Esophagus squamous epithelium (tissue), 4 donors: ENCODE results near the gene DPYSL5.

Experiments
- CTCF ChIP-seq, 6 experiments: fragments of 450-650 bp in 4 of 6; fragments of 200-600 bp in 2 of 6; sonication (generic) in 2 of 6; IDR thresholded peaks; one replicate each; pipeline ENCODE4 v1.5.1; 2016 to 2019; ENCODE audit warnings: antibody characterized with exemption in 6 of 6, mild to moderate bottlenecking in 4 of 6, moderate library complexity in 4 of 6
- POLR2A ChIP-seq, 4 donors: fragments of 450-650 bp; IDR thresholded peaks; one replicate each; pipeline ENCODE4 v1.6.1; 2017; ENCODE audit warnings: antibody characterized with exemption in 4 of 4, mild to moderate bottlenecking in 4 of 4, moderate library complexity in 3 of 4

DNA sequence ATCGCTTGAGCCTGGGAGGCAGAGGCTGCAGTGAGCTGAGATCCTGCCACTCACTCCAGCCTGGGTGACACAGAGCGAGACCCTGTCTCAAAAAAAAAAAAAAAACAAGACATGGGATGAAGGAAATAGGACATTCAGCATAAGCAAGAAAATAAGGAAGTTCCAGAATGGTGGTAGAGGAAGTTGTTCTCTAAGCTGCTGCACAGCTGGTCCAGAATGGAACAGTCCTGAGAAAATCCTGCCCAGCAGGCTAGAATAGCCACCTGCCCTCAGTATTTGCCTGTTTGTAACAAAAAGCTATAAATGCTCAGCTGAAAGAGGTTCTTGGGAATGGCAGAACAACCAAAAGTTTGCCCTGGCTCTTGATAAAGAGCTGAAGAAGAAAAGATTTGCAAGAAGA lies 111.4 kb downstream of the DPYSL5 start:
- TF ChIP-seq CTCF (IDR thresholded peaks at IDR 0.05) = no peak
- TF ChIP-seq POLR2A (IDR thresholded peaks at IDR 0.05) = no peak
